ENCODE data around the gene HKDC1. TPM values are rescaled to one million over a fixed set of nuclear protein-coding genes. Genes with fewer than 3 reads are reported as not detected.

Gene HKDC1
- total RNA-seq, 1 experiment from 2014 or later = 0.52 TPM

GRCh38 chr10:69209787-69210484, 10.2 kb upstream of the HKDC1 start:
- BruUV-seq (replicated peaks) = no TSS peak

GRCh38 chr10:69211104-69211503, 9.0 kb upstream of the HKDC1 start:
- H3K36me3 ChIP-seq (ENCODE audit: insufficient read depth, low read length, poor library complexity, severe bottlenecking) = peaks cover 29% of the 10 kb centered on the region
- no peak overlapping the region for H3K4me3 ChIP-seq (ENCODE audit: low read depth, low read length, poor library complexity, severe bottlenecking)
- H3K27ac ChIP-seq (ENCODE audit: low read depth, low read length, poor library complexity, severe bottlenecking) = no peak overlapping the region
- H3K27me3 ChIP-seq (replicated peaks; ENCODE audit: insufficient read depth, low read depth, low read length, poor library complexity) = no peaks in the 10 kb centered on the region
- DNase-seq (ENCODE audit: low spot score) = no peak
- ChIA-PET POLR2A (ENCODE audit: low non-redundant PET) (no interaction called here), CTCF (no interaction called here)
- H3K4me1 ChIP-seq (ENCODE audit: insufficient read depth, low read length, poor library complexity, severe bottlenecking) = peaks cover 15% of the 10 kb centered on the region
- TF ChIP-seq EZH2 (IDR thresholded peaks at IDR 0.05; ENCODE audit: borderline replicate concordance, low read depth, low read length, poor library complexity, severe bottlenecking) (no peak), CTCF (conservative IDR thresholded peaks at IDR 0.05; ENCODE audit: low read depth, low read length) (no peak)
- H3K9me3 ChIP-seq (ENCODE audit: low read depth, low read length, poor library complexity, severe bottlenecking) = no peaks in the 10 kb centered on the region
- intact Hi-C loops (cut with micrococcal nuclease; ENCODE audit: unreplicated experiment) = no loop called here
- no TSS peak for BruUV-seq (replicated peaks)

More at GRCh38 chr10:69209787-69210484, 10.2 kb upstream of the HKDC1 start:
- H3K27ac ChIP-seq (ENCODE audit: low read depth, low read length, poor library complexity, severe bottlenecking) = no peak overlapping the region
- H3K9me3 ChIP-seq (ENCODE audit: low read depth, low read length, poor library complexity, severe bottlenecking) = no peaks in the 10 kb centered on the region
- no peaks in the 10 kb centered on the region for H3K27me3 ChIP-seq (replicated peaks; ENCODE audit: insufficient read depth, low read depth, low read length, poor library complexity)
- intact Hi-C loops (cut with micrococcal nuclease; ENCODE audit: unreplicated experiment) = no loop called here
- H3K36me3 ChIP-seq (ENCODE audit: insufficient read depth, low read length, poor library complexity, severe bottlenecking) = peaks cover 29% of the 10 kb centered on the region
- POLR2A ChIA-PET (ENCODE audit: low non-redundant PET) = no interaction called here
- H3K4me3 ChIP-seq (ENCODE audit: low read depth, low read length, poor library complexity, severe bottlenecking) = no peak overlapping the region
- CTCF ChIA-PET = no interaction called here
- DNase-seq (ENCODE audit: low spot score) = no peak
- TF ChIP-seq EZH2 (IDR thresholded peaks at IDR 0.05; ENCODE audit: borderline replicate concordance, low read depth, low read length, poor library complexity, severe bottlenecking) (no peak), CTCF (conservative IDR thresholded peaks at IDR 0.05; ENCODE audit: low read depth, low read length) (no peak)
- H3K4me1 ChIP-seq (ENCODE audit: insufficient read depth, low read length, poor library complexity, severe bottlenecking) = peaks cover 7% of the 10 kb centered on the region

- intact Hi-C loops (cut with micrococcal nuclease; ENCODE audit: unreplicated experiment) = no loop called here
- H3K27ac ChIP-seq (ENCODE audit: low read depth, low read length, poor library complexity, severe bottlenecking) = no peak overlapping the region
- H3K4me1 ChIP-seq (ENCODE audit: insufficient read depth, low read length, poor library complexity, severe bottlenecking) = peaks cover 19% of the 10 kb centered on the region
- no peaks in the 10 kb centered on the region for H3K27me3 ChIP-seq (replicated peaks; ENCODE audit: insufficient read depth, low read depth, low read length, poor library complexity)
- BruUV-seq (replicated peaks) = no TSS peak
- ChIA-PET CTCF (no interaction called here), POLR2A (ENCODE audit: low non-redundant PET) (no interaction called here)
- TF ChIP-seq CTCF (conservative IDR thresholded peaks at IDR 0.05; ENCODE audit: low read depth, low read length) (no peak), EZH2 (IDR thresholded peaks at IDR 0.05; ENCODE audit: borderline replicate concordance, low read depth, low read length, poor library complexity, severe bottlenecking) (no peak)
- H3K36me3 ChIP-seq (ENCODE audit: insufficient read depth, low read length, poor library complexity, severe bottlenecking) = peaks cover 25% of the 10 kb centered on the region
- H3K4me3 ChIP-seq (ENCODE audit: low read depth, low read length, poor library complexity, severe bottlenecking) = no peak overlapping the region
- no peaks in the 10 kb centered on the region for H3K9me3 ChIP-seq (ENCODE audit: low read depth, low read length, poor library complexity, severe bottlenecking)
- no peak for DNase-seq (ENCODE audit: low spot score)
Measured at GRCh38 chr10:69211524-69211923, 8.6 kb upstream of the HKDC1 start.
